HCT116 (cell line): ENCODE results near the gene MYH7.

Source experiments
- MAX ChIP-seq: IDR thresholded peaks from 2 replicates; pipeline ENCODE4 v1.6.1; 2012
- POLR2A ChIP-seq: IDR thresholded peaks from 2 replicates; pipeline ENCODE4 v1.7.0; 2011; ENCODE audit warnings: borderline replicate concordance; ENCODE audit not compliant: insufficient read depth, insufficient read length; ENCODE audit errors: extremely low read depth
- POLR2AphosphoS5 ChIP-seq: IDR thresholded peaks from 2 replicates; pipeline ENCODE4 v1.6.1; 2011; ENCODE audit warnings: mild to moderate bottlenecking, low read depth, low read length, moderate library complexity
- TF ChIP-seq, protein P1 (sequence below), 3 experiments: fragments of 200-600 bp in 1 of 3; sonication (generic) in 1 of 3; IDR thresholded peaks in 2 of 3; conservative IDR thresholded peaks in 1 of 3; 2 replicates each; pipeline ENCODE4 v1.5.1; 2012 to 2017; ENCODE audit warnings: low read depth in 2 of 3, low read length in 2 of 3, antibody characterized with exemption in 1 of 3, borderline replicate concordance in 1 of 3, control low read depth in 1 of 3, mild to moderate bottlenecking in 1 of 3, mixed read lengths in 1 of 3, mixed run types in 1 of 3, moderate library complexity in 1 of 3; ENCODE audit not compliant: insufficient read depth in 1 of 3

GRCh38 chr14:23382731-23383440, 52.6 kb downstream of the MYH7 start:
- TF ChIP-seq POLR2AphosphoS5 (no peak), MAX (no peak), POLR2A (no peak)
- TF ChIP-seq, protein P1, sequence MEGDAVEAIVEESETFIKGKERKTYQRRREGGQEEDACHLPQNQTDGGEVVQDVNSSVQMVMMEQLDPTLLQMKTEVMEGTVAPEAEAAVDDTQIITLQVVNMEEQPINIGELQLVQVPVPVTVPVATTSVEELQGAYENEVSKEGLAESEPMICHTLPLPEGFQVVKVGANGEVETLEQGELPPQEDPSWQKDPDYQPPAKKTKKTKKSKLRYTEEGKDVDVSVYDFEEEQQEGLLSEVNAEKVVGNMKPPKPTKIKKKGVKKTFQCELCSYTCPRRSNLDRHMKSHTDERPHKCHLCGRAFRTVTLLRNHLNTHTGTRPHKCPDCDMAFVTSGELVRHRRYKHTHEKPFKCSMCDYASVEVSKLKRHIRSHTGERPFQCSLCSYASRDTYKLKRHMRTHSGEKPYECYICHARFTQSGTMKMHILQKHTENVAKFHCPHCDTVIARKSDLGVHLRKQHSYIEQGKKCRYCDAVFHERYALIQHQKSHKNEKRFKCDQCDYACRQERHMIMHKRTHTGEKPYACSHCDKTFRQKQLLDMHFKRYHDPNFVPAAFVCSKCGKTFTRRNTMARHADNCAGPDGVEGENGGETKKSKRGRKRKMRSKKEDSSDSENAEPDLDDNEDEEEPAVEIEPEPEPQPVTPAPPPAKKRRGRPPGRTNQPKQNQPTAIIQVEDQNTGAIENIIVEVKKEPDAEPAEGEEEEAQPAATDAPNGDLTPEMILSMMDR (IDR thresholded peaks at IDR 0.05 in 2 of 3, conservative IDR thresholded peaks at IDR 0.05 in 1 of 3; ENCODE audit: borderline replicate concordance in 1 of 3, insufficient read depth in 1 of 3, low read depth in 2 of 3, low read length in 2 of 3): no peak
